Kidney (tissue), 14 donors: ENCODE results near the gene EMC7. TPM values are rescaled to one million over a fixed set of nuclear protein-coding genes. Genes with fewer than 3 reads are reported as not detected.

Experiments
- DNase-seq, 5 donors: peaks; one replicate each; pipeline ENCODE4 v3.0.0-alpha.2; 2013 to 2020
- FAIRE-seq: peaks from 2 replicates; lab custom pipeline; 2012; peaks lifted over from hg19 to GRCh38; lab: Jason Lieb, UNC
- H3K27ac ChIP-seq, 2 donors: one replicate each; pipeline ENCODE4 v1.7.0; 2013; ENCODE audit warnings: low read depth in 2 of 2, low read length in 2 of 2, inconsistent platforms in 1 of 2
- H3K27me3 ChIP-seq: one replicate; pipeline ENCODE4 v1.7.1; 2013; ENCODE audit warnings: low read length, inconsistent platforms; ENCODE audit not compliant: control insufficient read depth, insufficient read depth
- H3K36me3 ChIP-seq, 3 donors: one replicate each; pipeline versions ENCODE4 v1.7.0 to v1.7.1; 2013; ENCODE audit warnings: low read length in 3 of 3, control low read depth in 1 of 3, inconsistent platforms in 1 of 3; ENCODE audit not compliant: insufficient read depth in 3 of 3, control insufficient read depth in 2 of 3
- H3K4me1 ChIP-seq, 3 donors: one replicate each; pipeline versions ENCODE4 v1.7.0 to v1.7.1; 2013; ENCODE audit warnings: low read length in 3 of 3, inconsistent platforms in 1 of 3, low read depth in 1 of 3; ENCODE audit not compliant: control insufficient read depth in 2 of 3, insufficient read depth in 2 of 3
- H3K4me3 ChIP-seq, 3 donors: one replicate each; pipeline versions ENCODE4 v1.7.0 to v1.8.1; 2013; ENCODE audit warnings: low read length in 3 of 3, control low read depth in 1 of 3, inconsistent platforms in 1 of 3
- H3K9ac ChIP-seq, 3 donors: one replicate each; pipeline versions ENCODE4 v1.7.0 to v1.7.1; 2013; ENCODE audit warnings: low read length in 3 of 3, control low read depth in 1 of 3, inconsistent platforms in 1 of 3
- H3K9me3 ChIP-seq, 3 donors: one replicate each; pipeline versions ENCODE4 v1.7.0 to v1.7.1; 2013; ENCODE audit warnings: low read length in 3 of 3, control low read depth in 1 of 3, inconsistent platforms in 1 of 3; ENCODE audit not compliant: control insufficient read depth in 2 of 3, insufficient read depth in 1 of 3
- intact Hi-C: fragments of 100-400 bp; cut with DNase I; formaldehyde crosslinking; loops from one replicate; pipeline ENCODE4 v1.11.1; 2022
- polyA plus RNA-seq: library from polyadenylated mRNA; stranded (reverse); fragments of 350-450 nt; fragmentation: Illumina TruSeq; extraction: RNeasy Lipid Tissue Mini Kit (QIAGEN cat#74804); gene quantifications from one replicate; pipeline ENCODE4 v1.2.3, GENCODE V29; 2014; ENCODE audit warnings: low read depth, low replicate concordance; ENCODE audit not compliant: insufficient read depth
- total RNA-seq: library from RNA; stranded (reverse); fragmentation: NEBNext Ultra II Directional; extraction: Animal tissue kit (Norgen Biotek cat#: 25700); gene quantifications from one replicate; pipeline ENCODE4 v1.2.1, GENCODE V29; 2021
- TF ChIP-seq, protein P1 (sequence below): IDR thresholded peaks from 3 replicates; pipeline ENCODE4 v1.5.1; 2012; ENCODE audit warnings: mild to moderate bottlenecking, moderate library complexity, borderline replicate concordance; ENCODE audit not compliant: insufficient read depth; ENCODE audit errors: extremely low read depth
- donor health status: control.
- donor health status: control.
- donor health status: control.
- donor health status: control.
- donor health status: control.
- donor health status: DM: yes; HTN: yes; CAD: no.
- donor health status: Normal renal cell carcinoma (clear cell type).

The EMC7 gene
- total and polyA plus RNA-seq, 2 donors from 2014 or later: 73.1 to 125 TPM

DNA sequence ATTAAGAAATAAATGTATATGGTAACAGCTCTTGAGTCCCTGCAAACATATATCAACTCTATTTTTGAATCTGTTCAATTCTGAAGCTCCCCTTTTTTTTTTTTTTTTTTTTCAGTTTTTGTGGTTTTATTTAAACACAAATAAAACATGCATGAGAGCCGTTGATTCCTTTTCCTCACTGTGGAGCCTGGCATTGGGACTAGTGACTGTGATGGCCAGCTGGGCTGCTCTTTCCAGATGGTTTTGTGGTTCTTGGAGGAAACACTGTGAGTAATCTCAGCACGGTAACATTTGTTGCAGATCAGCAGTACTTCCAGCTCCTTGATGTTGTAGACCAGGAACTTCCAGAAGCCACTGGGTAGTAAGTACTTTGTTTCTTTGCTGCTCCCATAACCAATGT, 15.9 kb downstream of the EMC7 start:
- DNase-seq (no peak), FAIRE-seq (no peak)
- no peak overlapping the region for H3K9ac ChIP-seq
- H3K9me3 ChIP-seq: no peaks in the 10 kb centered on the region
- no peak overlapping the region for H3K4me3 ChIP-seq
- no peaks in the 10 kb centered on the region for H3K27me3 ChIP-seq
- no peaks in the 10 kb centered on the region for H3K4me1 ChIP-seq
- peaks cover 4 to 18% (median 4%) of the 10 kb centered on the region in 3 donors for H3K36me3 ChIP-seq
- intact Hi-C loops: no loop called here
- no peak overlapping the region for H3K27ac ChIP-seq
- TF ChIP-seq, protein P1, sequence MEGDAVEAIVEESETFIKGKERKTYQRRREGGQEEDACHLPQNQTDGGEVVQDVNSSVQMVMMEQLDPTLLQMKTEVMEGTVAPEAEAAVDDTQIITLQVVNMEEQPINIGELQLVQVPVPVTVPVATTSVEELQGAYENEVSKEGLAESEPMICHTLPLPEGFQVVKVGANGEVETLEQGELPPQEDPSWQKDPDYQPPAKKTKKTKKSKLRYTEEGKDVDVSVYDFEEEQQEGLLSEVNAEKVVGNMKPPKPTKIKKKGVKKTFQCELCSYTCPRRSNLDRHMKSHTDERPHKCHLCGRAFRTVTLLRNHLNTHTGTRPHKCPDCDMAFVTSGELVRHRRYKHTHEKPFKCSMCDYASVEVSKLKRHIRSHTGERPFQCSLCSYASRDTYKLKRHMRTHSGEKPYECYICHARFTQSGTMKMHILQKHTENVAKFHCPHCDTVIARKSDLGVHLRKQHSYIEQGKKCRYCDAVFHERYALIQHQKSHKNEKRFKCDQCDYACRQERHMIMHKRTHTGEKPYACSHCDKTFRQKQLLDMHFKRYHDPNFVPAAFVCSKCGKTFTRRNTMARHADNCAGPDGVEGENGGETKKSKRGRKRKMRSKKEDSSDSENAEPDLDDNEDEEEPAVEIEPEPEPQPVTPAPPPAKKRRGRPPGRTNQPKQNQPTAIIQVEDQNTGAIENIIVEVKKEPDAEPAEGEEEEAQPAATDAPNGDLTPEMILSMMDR: no peak

DNA sequence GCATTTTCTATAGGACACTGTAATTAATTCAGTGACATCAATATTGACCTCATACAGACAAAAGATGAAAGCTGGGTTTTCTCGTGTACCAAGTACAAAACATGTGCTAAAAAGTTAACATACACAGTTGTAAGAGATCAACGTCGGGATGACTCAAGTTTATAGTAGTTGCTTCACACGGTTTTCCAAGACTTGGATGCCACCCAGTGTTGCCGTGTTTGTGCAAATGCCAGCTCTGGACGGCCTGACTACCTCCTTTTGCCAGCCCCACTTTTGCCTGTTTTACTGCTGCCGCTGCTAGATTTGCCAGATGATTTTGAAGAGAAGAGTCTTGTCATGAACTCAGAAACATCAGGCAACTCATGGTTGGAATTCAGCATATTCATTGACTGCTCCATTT, 17.6 kb downstream of the EMC7 start:
- no peak for FAIRE-seq
- H3K4me1 ChIP-seq: no peaks in the 10 kb centered on the region
- intact Hi-C loops: no loop called here
- no peaks in the 10 kb centered on the region for H3K9me3 ChIP-seq
- TF ChIP-seq, protein P1: no peak
- H3K9ac ChIP-seq: no peak overlapping the region
- H3K27me3 ChIP-seq: no peaks in the 10 kb centered on the region
- H3K4me3 ChIP-seq: no peak overlapping the region
- H3K27ac ChIP-seq: no peak overlapping the region
- peaks cover 4 to 18% (median 4%) of the 10 kb centered on the region in 3 donors for H3K36me3 ChIP-seq
- DNase-seq: no peak

DNA sequence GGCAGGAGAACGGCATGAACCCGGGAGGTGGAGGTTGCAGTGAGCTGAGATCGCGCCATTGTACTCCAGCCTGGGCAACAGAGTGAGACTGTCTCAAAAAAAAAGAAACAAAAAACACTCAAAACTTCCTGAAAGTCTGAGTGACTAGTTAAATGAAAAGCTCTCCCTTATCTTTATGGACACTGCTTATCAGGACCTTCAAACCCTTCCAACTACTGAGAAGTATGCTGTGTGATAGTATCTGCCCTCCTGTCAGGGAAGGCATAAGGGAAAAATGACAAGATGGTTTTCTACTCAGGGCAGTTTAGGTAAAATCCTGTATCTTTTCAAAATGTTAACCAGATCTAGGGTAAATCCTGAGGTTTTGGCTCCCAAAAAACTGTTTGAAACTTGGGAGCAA, 21.8 kb downstream of the EMC7 start:
- intact Hi-C loops: no loop called here
- no peak for FAIRE-seq
- TF ChIP-seq, protein P1: no peak

DNA sequence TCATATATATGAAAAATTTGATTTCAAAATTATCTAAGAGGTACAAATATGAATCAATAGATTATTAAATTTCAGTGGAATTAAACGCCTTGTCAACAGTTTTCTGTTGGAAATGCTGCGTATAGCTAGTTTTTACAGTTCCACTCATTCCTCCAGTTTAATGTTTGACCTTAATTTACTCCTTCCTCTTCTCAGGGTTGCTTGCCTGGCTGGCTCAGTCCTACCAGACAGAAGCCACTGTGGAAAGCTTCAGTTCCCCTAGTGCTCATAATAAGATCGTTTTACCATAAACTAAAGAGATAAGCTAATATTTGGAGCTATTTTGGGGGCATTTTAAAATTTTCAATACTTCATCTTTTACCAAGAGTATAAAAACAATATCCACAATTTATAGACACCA, 22.8 kb downstream of the EMC7 start:
- no peak overlapping the region for H3K4me3 ChIP-seq
- H3K4me1 ChIP-seq: no peaks in the 10 kb centered on the region
- H3K9me3 ChIP-seq: no peaks in the 10 kb centered on the region
- DNase-seq (no peak), FAIRE-seq (peak; percentile 68)
- intact Hi-C loops: no loop called here
- TF ChIP-seq, protein P1: no peak
- H3K27ac ChIP-seq: no peak overlapping the region
- H3K27me3 ChIP-seq: no peaks in the 10 kb centered on the region
- H3K9ac ChIP-seq: no peak overlapping the region
- H3K36me3 ChIP-seq: peaks cover 0 to 5% (median 0%) of the 10 kb centered on the region in 3 donors

More for the DNA sequence above, 21.8 kb downstream of the EMC7 start:
- no peak for DNase-seq
- H3K9ac ChIP-seq: no peak overlapping the region
- H3K27ac ChIP-seq: no peak overlapping the region
- peaks cover 0 to 10% (median 4%) of the 10 kb centered on the region in 3 donors for H3K36me3 ChIP-seq
- H3K27me3 ChIP-seq: no peaks in the 10 kb centered on the region
- no peak overlapping the region for H3K4me3 ChIP-seq
- no peaks in the 10 kb centered on the region for H3K9me3 ChIP-seq
- no peaks in the 10 kb centered on the region for H3K4me1 ChIP-seq
